22Rv1 (cell line): ENCODE results near the gene CNTROB.

Experiments used
- H3K27ac ChIP-seq: fragments of 450-650 bp; 2 replicates; pipeline ENCODE4 v1.5.1; 2017
- CTCF ChIP-seq: fragments of 450-650 bp; IDR thresholded peaks from 2 replicates; pipeline ENCODE4 v1.5.1; 2017; ENCODE audit warnings: mild to moderate bottlenecking
- ZFX ChIP-seq: fragments of 450-650 bp; IDR thresholded peaks from 2 replicates; pipeline ENCODE4 v1.6.1; 2017; ENCODE audit warnings: antibody characterized with exemption, borderline replicate concordance

CNTROB gene

GRCh38 chr17:7935859-7936258 lies 3.9 kb downstream of the CNTROB start:
- no peak overlapping the region for H3K27ac ChIP-seq
- TF ChIP-seq ZFX, result no peak
- TF ChIP-seq CTCF, result no peak

GRCh38 chr17:7940034-7940433 lies 8.0 kb downstream of the CNTROB start:
- H3K27ac ChIP-seq, result no peak overlapping the region
- TF ChIP-seq ZFX (no peak), CTCF (no peak)

GRCh38 chr17:7940743-7941142 lies 8.7 kb downstream of the CNTROB start:
- H3K27ac ChIP-seq, result no peak overlapping the region
- TF ChIP-seq CTCF (no peak), ZFX (no peak)

GRCh38 chr17:7943291-7943690 lies 11.3 kb downstream of the CNTROB start:
- no peak overlapping the region for H3K27ac ChIP-seq
- TF ChIP-seq ZFX (no peak), CTCF (no peak)

- TF ChIP-seq ZFX (no peak), CTCF (no peak)
- H3K27ac ChIP-seq, result no peak overlapping the region
Measured at GRCh38 chr17:7944326-7944725, 12.3 kb downstream of the CNTROB start.

GRCh38 chr17:7945651-7946050 lies 13.6 kb downstream of the CNTROB start:
- H3K27ac ChIP-seq, result no peak overlapping the region
- TF ChIP-seq CTCF, result no peak
- no peak for TF ChIP-seq ZFX

- no peak for TF ChIP-seq CTCF
- no peak for TF ChIP-seq ZFX
- no peak overlapping the region for H3K27ac ChIP-seq
Measured at GRCh38 chr17:7946441-7946840, 14.4 kb downstream of the CNTROB start.
